Ovary (tissue), 3 donors: ENCODE data around the gene PRF1.

ENCODE experiments used
- CTCF ChIP-seq, 3 donors: fragments of 450-650 bp in 2 of 3; fragments of 200-600 bp in 1 of 3; IDR thresholded peaks; one replicate each; pipeline versions ENCODE4 v1.5.1 to v1.8.0; 2016 to 2022; ENCODE audit warnings: antibody characterized with exemption in 3 of 3, mild to moderate bottlenecking in 1 of 3
- EP300 ChIP-seq: sonication (generic); formaldehyde crosslinking; IDR thresholded peaks from one replicate; pipeline ENCODE4 v1.6.1; 2017; ENCODE audit warnings: antibody characterized with exemption
- POLR2A ChIP-seq: fragments of 450-650 bp; IDR thresholded peaks from one replicate; pipeline ENCODE4 v1.6.1; 2017; ENCODE audit warnings: antibody characterized with exemption, mild to moderate bottlenecking, moderate library complexity
- donor health status: DM: no; HTN: no; CAD: no.

DNA sequence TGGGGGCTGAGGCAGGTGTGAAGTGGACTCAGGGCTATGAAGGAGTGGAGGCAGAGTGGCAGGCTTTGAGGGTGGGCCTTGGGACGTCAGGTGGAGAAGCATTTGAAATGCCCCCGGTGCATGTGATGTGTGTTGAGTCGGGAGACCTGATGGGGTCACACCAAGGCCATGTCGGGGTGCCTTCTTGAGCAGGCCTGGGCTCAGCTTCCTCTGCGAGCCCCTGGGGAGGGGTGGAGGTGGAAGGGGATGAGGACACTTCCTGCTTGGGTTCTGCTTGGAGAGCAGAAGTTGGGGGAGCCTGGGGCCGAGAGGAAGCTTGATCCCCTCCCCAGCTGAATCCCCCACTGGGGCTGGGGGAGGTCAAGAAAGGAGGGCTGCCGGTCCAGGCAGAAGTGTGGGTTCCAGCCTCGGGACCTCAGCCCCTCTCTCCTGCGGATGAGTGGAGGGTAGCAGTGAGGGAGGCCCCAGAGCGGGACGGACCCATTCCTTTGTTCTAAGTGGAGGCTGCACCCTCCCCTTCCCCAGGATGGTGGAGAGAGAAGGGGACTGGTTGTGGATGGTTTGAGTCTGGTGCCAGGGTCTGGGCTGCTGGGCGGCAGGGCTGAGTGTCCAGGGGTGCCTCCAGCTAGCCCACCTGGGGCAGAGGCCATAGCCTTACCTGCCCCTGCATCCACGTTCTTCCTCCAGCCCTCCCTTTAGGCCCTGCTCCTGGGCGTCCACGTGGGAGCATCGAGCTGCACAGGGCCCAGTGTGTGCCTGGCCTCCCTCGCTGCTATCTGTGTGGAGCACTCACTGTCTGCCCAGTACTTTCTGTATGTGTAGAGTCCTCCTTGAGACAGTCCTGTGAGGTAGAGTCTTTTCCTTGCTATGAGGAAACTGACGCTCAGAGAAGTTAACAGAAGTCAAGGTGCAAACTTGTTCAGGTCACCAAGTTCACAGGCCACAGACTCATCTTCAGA, 36.7 kb downstream of the PRF1 start:
- TF ChIP-seq CTCF (IDR thresholded peaks at IDR 0.05), result no peak
- TF ChIP-seq EP300, result no peak
- no peak for TF ChIP-seq POLR2A
